ENCODE measurements around the gene SIN3B. TPM values are rescaled to one million over a fixed set of nuclear protein-coding genes. Genes with fewer than 3 reads are reported as not detected.

SIN3B gene
- total RNA-seq, 5 donors from 2014 or later (not counting 1 experiment from before 2014, with no cell fraction given) = 76.4 to 94.5 (median 84.1) TPM

GRCh38 chr19:16919496-16919895 lies 90.3 kb downstream of the SIN3B start:
- 89% methylated on average over 1 of the region's 4 CpGs for WGBS (ENCODE audit: insufficient coverage)

GRCh38 chr19:16920816-16921529 lies 91.8 kb downstream of the SIN3B start:
- ATAC-seq (replicated peaks in 1 of 4) = no peak
- DNase-seq = no peak
- H3K27me3 ChIP-seq (replicated peaks in 1 of 2; ENCODE audit: control insufficient read depth in 2 of 2, extremely low read depth in 1 of 2, insufficient read depth in 2 of 2, low read length in 1 of 2) = peaks cover 0 to 25% of the 10 kb centered on the region in 2 experiments
- H3K27me3 Mint-ChIP-seq = peaks cover 8 to 15% of the 10 kb centered on the region in 2 donors
- no peaks in the 10 kb centered on the region for H3K4me1 ChIP-seq (ENCODE audit: control insufficient read depth in 1 of 2, extremely low read depth in 1 of 2, insufficient read depth in 2 of 2, low read length in 2 of 2)
- peaks cover 0 to 8% (median 7%) of the 10 kb centered on the region in 3 donors for H3K9me3 Mint-ChIP-seq
- H3K4me3 Mint-ChIP-seq = no peak overlapping the region
- POLR2A ChIA-PET = no interaction called here
- no peaks in the 10 kb centered on the region for H3K4me1 Mint-ChIP-seq
- no peaks in the 10 kb centered on the region for H3K9me3 ChIP-seq
- CTCF ChIA-PET = no interaction called here
- WGBS (ENCODE audit: insufficient coverage) = 80% methylated on average over 7 of the region's 12 CpGs
- H3K4me3 ChIP-seq (ENCODE audit: control insufficient read depth in 1 of 2, extremely low read depth in 1 of 2, low read length in 1 of 2) = no peak overlapping the region
- no peak overlapping the region for H3K27ac ChIP-seq (ENCODE audit: low read length)
- peaks cover 3% of the 10 kb centered on the region for H3K36me3 Mint-ChIP-seq
- no peaks in the 10 kb centered on the region for H3K36me3 ChIP-seq (ENCODE audit: control insufficient read depth in 2 of 2, extremely low read depth in 1 of 2, insufficient read depth in 1 of 2, low read length in 1 of 2)
- H3K27ac Mint-ChIP-seq = no peak overlapping the region

More at GRCh38 chr19:16919496-16919895, 90.3 kb downstream of the SIN3B start:
- H3K36me3 Mint-ChIP-seq = no peaks in the 10 kb centered on the region
- POLR2A ChIA-PET = no interaction called here
- Histone ChIP-seq H3K36me3 (ENCODE audit: control insufficient read depth in 2 of 2, extremely low read depth in 1 of 2, insufficient read depth in 1 of 2, low read length in 1 of 2) (no peaks in the 10 kb centered on the region), H3K9me3 (no peaks in the 10 kb centered on the region), H3K4me1 (ENCODE audit: control insufficient read depth in 1 of 2, extremely low read depth in 1 of 2, insufficient read depth in 2 of 2, low read length in 2 of 2) (no peaks in the 10 kb centered on the region), H3K4me3 (ENCODE audit: control insufficient read depth in 1 of 2, extremely low read depth in 1 of 2, low read length in 1 of 2) (no peak overlapping the region), H3K27ac (ENCODE audit: low read length) (no peak overlapping the region), H3K27me3 (replicated peaks in 1 of 2; ENCODE audit: control insufficient read depth in 2 of 2, extremely low read depth in 1 of 2, insufficient read depth in 2 of 2, low read length in 1 of 2) (peaks cover 0 to 39% of the 10 kb centered on the region in 2 experiments)
- no peaks in the 10 kb centered on the region for H3K4me1 Mint-ChIP-seq
- no peak overlapping the region for H3K4me3 Mint-ChIP-seq
- peaks cover 0 to 3% (median 2%) of the 10 kb centered on the region in 3 donors for H3K9me3 Mint-ChIP-seq
- peaks cover 8 to 15% of the 10 kb centered on the region in 2 donors for H3K27me3 Mint-ChIP-seq
- DNase-seq = no peak
- no peak for ATAC-seq (replicated peaks in 1 of 4)
- CTCF ChIA-PET = no interaction called here
- no peak overlapping the region for H3K27ac Mint-ChIP-seq

GRCh38 chr19:16921766-16922591 lies 92.8 kb downstream of the SIN3B start:
- no peaks in the 10 kb centered on the region for H3K4me1 Mint-ChIP-seq
- H3K36me3 Mint-ChIP-seq = peaks cover 3% of the 10 kb centered on the region
- POLR2A ChIA-PET = no interaction called here
- H3K4me3 Mint-ChIP-seq = no peak overlapping the region
- H3K27ac ChIP-seq (ENCODE audit: low read length) = no peak overlapping the region
- peaks cover 6 to 14% (median 12%) of the 10 kb centered on the region in 3 donors for H3K9me3 Mint-ChIP-seq
- H3K27ac Mint-ChIP-seq = no peak overlapping the region
- 82% methylated on average over 21 of the region's 21 CpGs for WGBS (ENCODE audit: insufficient coverage)
- no peak overlapping the region for H3K4me3 ChIP-seq (ENCODE audit: control insufficient read depth in 1 of 2, extremely low read depth in 1 of 2, low read length in 1 of 2)
- ATAC-seq (replicated peaks in 1 of 4) (no peak), DNase-seq (no peak)
- H3K27me3 Mint-ChIP-seq = peaks cover 5 to 17% of the 10 kb centered on the region in 2 donors
- H3K27me3 ChIP-seq (replicated peaks in 1 of 2; ENCODE audit: control insufficient read depth in 2 of 2, extremely low read depth in 1 of 2, insufficient read depth in 2 of 2, low read length in 1 of 2) = peaks cover 0 to 25% of the 10 kb centered on the region in 2 experiments
- H3K36me3 ChIP-seq (ENCODE audit: control insufficient read depth in 2 of 2, extremely low read depth in 1 of 2, insufficient read depth in 1 of 2, low read length in 1 of 2) = no peaks in the 10 kb centered on the region
- CTCF ChIA-PET = no interaction called here
- no peaks in the 10 kb centered on the region for H3K9me3 ChIP-seq
- no peaks in the 10 kb centered on the region for H3K4me1 ChIP-seq (ENCODE audit: control insufficient read depth in 1 of 2, extremely low read depth in 1 of 2, insufficient read depth in 2 of 2, low read length in 2 of 2)

GRCh38 chr19:16922592-16922934 lies 93.4 kb downstream of the SIN3B start:
- 38% methylated on average over 1 of the region's 1 CpG for WGBS (ENCODE audit: insufficient coverage)
- H3K4me3 Mint-ChIP-seq = no peak overlapping the region
- DNase-seq = no peak

GRCh38 chr19:16922949-16923348 lies 93.8 kb downstream of the SIN3B start:
- Histone ChIP-seq H3K4me1 (ENCODE audit: control insufficient read depth in 1 of 2, extremely low read depth in 1 of 2, insufficient read depth in 2 of 2, low read length in 2 of 2) (no peaks in the 10 kb centered on the region), H3K27me3 (replicated peaks in 1 of 2; ENCODE audit: control insufficient read depth in 2 of 2, extremely low read depth in 1 of 2, insufficient read depth in 2 of 2, low read length in 1 of 2) (peaks cover 0 to 25% of the 10 kb centered on the region in 2 experiments), H3K9me3 (no peaks in the 10 kb centered on the region), H3K36me3 (ENCODE audit: control insufficient read depth in 2 of 2, extremely low read depth in 1 of 2, insufficient read depth in 1 of 2, low read length in 1 of 2) (no peaks in the 10 kb centered on the region), H3K4me3 (ENCODE audit: control insufficient read depth in 1 of 2, extremely low read depth in 1 of 2, low read length in 1 of 2) (no peak overlapping the region), H3K27ac (ENCODE audit: low read length) (no peak overlapping the region)
- CTCF ChIA-PET = no interaction called here
- Mint-ChIP-seq H3K27ac (no peak overlapping the region), H3K9me3 (peaks cover 7 to 14% (median 12%) of the 10 kb centered on the region in 3 donors), H3K4me1 (no peaks in the 10 kb centered on the region), H3K27me3 (peaks cover 5 to 17% of the 10 kb centered on the region in 2 donors), H3K4me3 (no peak overlapping the region), H3K36me3 (peaks cover 3% of the 10 kb centered on the region)
- POLR2A ChIA-PET = no interaction called here
- DNase-seq = no peak
- ATAC-seq (replicated peaks in 1 of 4) = no peak
- 85% methylated on average over 13 of the region's 13 CpGs for WGBS (ENCODE audit: insufficient coverage)

More at GRCh38 chr19:16922592-16922934, 93.4 kb downstream of the SIN3B start:
- Mint-ChIP-seq H3K36me3 (peaks cover 3% of the 10 kb centered on the region), H3K4me1 (no peaks in the 10 kb centered on the region), H3K27me3 (peaks cover 5 to 14% of the 10 kb centered on the region in 2 donors), H3K9me3 (peaks cover 7 to 14% (median 12%) of the 10 kb centered on the region in 3 donors), H3K27ac (no peak overlapping the region)
- no peak overlapping the region for H3K27ac ChIP-seq (ENCODE audit: low read length)
- no peak overlapping the region for H3K4me3 ChIP-seq (ENCODE audit: control insufficient read depth in 1 of 2, extremely low read depth in 1 of 2, low read length in 1 of 2)
- no peak for ATAC-seq (replicated peaks in 1 of 4)
- ChIA-PET POLR2A (no interaction called here), CTCF (no interaction called here)
- H3K9me3 ChIP-seq = no peaks in the 10 kb centered on the region
- no peaks in the 10 kb centered on the region for H3K36me3 ChIP-seq (ENCODE audit: control insufficient read depth in 2 of 2, extremely low read depth in 1 of 2, insufficient read depth in 1 of 2, low read length in 1 of 2)
- H3K27me3 ChIP-seq (replicated peaks in 1 of 2; ENCODE audit: control insufficient read depth in 2 of 2, extremely low read depth in 1 of 2, insufficient read depth in 2 of 2, low read length in 1 of 2) = peaks cover 0 to 23% of the 10 kb centered on the region in 2 experiments
- H3K4me1 ChIP-seq (ENCODE audit: control insufficient read depth in 1 of 2, extremely low read depth in 1 of 2, insufficient read depth in 2 of 2, low read length in 2 of 2) = no peaks in the 10 kb centered on the region

- WGBS (ENCODE audit: insufficient coverage) = 94% methylated on average over 13 of the region's 13 CpGs
- no peaks in the 10 kb centered on the region for H3K4me1 ChIP-seq (ENCODE audit: control insufficient read depth in 1 of 2, extremely low read depth in 1 of 2, insufficient read depth in 2 of 2, low read length in 2 of 2)
- DNase-seq (no peak), ATAC-seq (replicated peaks in 1 of 4) (no peak)
- H3K36me3 Mint-ChIP-seq = peaks cover 3% of the 10 kb centered on the region
- H3K27ac Mint-ChIP-seq = no peak overlapping the region
- no peaks in the 10 kb centered on the region for H3K4me1 Mint-ChIP-seq
- H3K27me3 Mint-ChIP-seq = peaks cover 16 to 25% of the 10 kb centered on the region in 2 donors
- H3K4me3 ChIP-seq (ENCODE audit: control insufficient read depth in 1 of 2, extremely low read depth in 1 of 2, low read length in 1 of 2) = no peak overlapping the region
- no peaks in the 10 kb centered on the region for H3K36me3 ChIP-seq (ENCODE audit: control insufficient read depth in 2 of 2, extremely low read depth in 1 of 2, insufficient read depth in 1 of 2, low read length in 1 of 2)
- POLR2A ChIA-PET = no interaction called here
- H3K27ac ChIP-seq (ENCODE audit: low read length) = no peak overlapping the region
- peaks cover 0 to 33% of the 10 kb centered on the region in 2 experiments for H3K27me3 ChIP-seq (replicated peaks in 1 of 2; ENCODE audit: control insufficient read depth in 2 of 2, extremely low read depth in 1 of 2, insufficient read depth in 2 of 2, low read length in 1 of 2)
- H3K9me3 ChIP-seq = no peaks in the 10 kb centered on the region
- H3K4me3 Mint-ChIP-seq = no peak overlapping the region
- CTCF ChIA-PET = no interaction called here
- H3K9me3 Mint-ChIP-seq = peaks cover 8 to 13% (median 12%) of the 10 kb centered on the region in 3 donors
These were observed 98.7 kb downstream of the SIN3B start for GRCh38 chr19:16927883-16928282.
